OCI-LY3 (cell line): ENCODE data around the gene CXXC5.
"Not testable (repeated sequence)": the region's sequence is repeated elsewhere in the genome, so short reads cannot be mapped to it uniquely, and the experiment has no call there.

ENCODE experiments used
- H2AFZ ChIP-seq: fragments of 200-600, 300-600 bp; shearing (Covaris generic); 2 replicates; pipeline ENCODE4 v1.6.0; 2014; ENCODE audit warnings: antibody characterized with exemption, low read depth, low read length
- H3K27ac ChIP-seq: fragments of 200-600, 300-600 bp; sonication (generic); 2 replicates; pipeline ENCODE4 v1.5.1; 2014; ENCODE audit warnings: mild to moderate bottlenecking, low read length, moderate library complexity, mixed read lengths
- H3K27me3 ChIP-seq: fragments of 200-600, 300-600 bp; sonication (generic); 2 replicates; pipeline ENCODE4 v1.6.1; 2014; ENCODE audit warnings: low read depth, low read length, mixed read lengths
- H3K36me3 ChIP-seq: fragments of 200-600, 300-600 bp; sonication (generic); replicated peaks from 2 replicates; pipeline ENCODE3; 2014; ENCODE audit warnings: low read depth, low read length, mixed read lengths
- H3K4me1 ChIP-seq: fragments of 300-600, 200-600 bp; sonication (generic); 2 replicates; pipeline ENCODE4 v1.6.1; 2014; ENCODE audit warnings: low read length, mixed read lengths
- H3K4me2 ChIP-seq: fragments of 200-600, 300-600 bp; sonication (generic); 2 replicates; pipeline ENCODE4 v1.6.1; 2014; ENCODE audit warnings: low read length, mixed read lengths
- H3K4me3 ChIP-seq: fragments of 300-600, 200-600 bp; sonication (generic); 2 replicates; pipeline ENCODE4 v1.5.1; 2014; ENCODE audit warnings: antibody characterized with exemption, mild to moderate bottlenecking, low read length, moderate library complexity
- H3K79me2 ChIP-seq: fragments of 300-600, 200-600 bp; shearing (Covaris generic); 2 replicates; pipeline ENCODE4 v1.6.1; 2014; ENCODE audit warnings: mild to moderate bottlenecking, low read length, mixed read lengths
- H3K9ac ChIP-seq: fragments of 300-600, 200-600 bp; shearing (Covaris generic); 2 replicates; pipeline ENCODE4 v1.6.0; 2014; ENCODE audit warnings: mild to moderate bottlenecking, low read length, moderate library complexity
- H3K9me3 ChIP-seq: fragments of 200-600, 300-600 bp; shearing (Covaris generic); 2 replicates; pipeline ENCODE4 v1.6.1; 2014; ENCODE audit warnings: low read length, mixed read lengths; ENCODE audit not compliant: insufficient read depth
- H4K20me1 ChIP-seq: fragments of 200-600, 300-600 bp; sonication (generic); 2 replicates; pipeline ENCODE4 v1.6.1; 2016; ENCODE audit warnings: low read length, mixed read lengths; ENCODE audit not compliant: insufficient read depth
- CTCF ChIP-seq: fragments of 200-600, 300-600 bp; sonication (generic); IDR thresholded peaks from 2 replicates; pipeline ENCODE4 v1.5.1; 2014; ENCODE audit warnings: antibody characterized with exemption, low read length, low read depth
- EZH2phosphoT487 ChIP-seq: fragments of 200-600 bp; shearing (Covaris generic); IDR thresholded peaks from 2 replicates; pipeline ENCODE4 v1.6.1; 2018; ENCODE audit warnings: antibody characterized with exemption, mixed run types, low read depth

The CXXC5 gene

GRCh38 chr5:139605887-139606286, 42.3 kb upstream of the CXXC5 start:
- Histone ChIP-seq H3K4me3 (no peak overlapping the region), H3K79me2 (peaks cover 36% of the 10 kb centered on the region), H3K27ac (no peak overlapping the region), H3K27me3 (no peaks in the 10 kb centered on the region), H3K4me2 (no peak overlapping the region), H3K9ac (no peak overlapping the region), H3K9me3 (no peaks in the 10 kb centered on the region), H2AFZ (no peak overlapping the region), H4K20me1 (no peaks in the 10 kb centered on the region), H3K4me1 (no peaks in the 10 kb centered on the region), H3K36me3 (peaks cover 4% of the 10 kb centered on the region)
- TF ChIP-seq EZH2phosphoT487 (no peak), CTCF (no peak)

GRCh38 chr5:139611703-139612584, 36.2 kb upstream of the CXXC5 start:
- Histone ChIP-seq H3K36me3 (peaks cover 4% of the 10 kb centered on the region), H3K4me3 (no peak overlapping the region), H4K20me1 (no peaks in the 10 kb centered on the region; the same call in 1 of the 2 replicates), H3K79me2 (peaks cover 33% of the 10 kb centered on the region), H3K9me3 (no peaks in the 10 kb centered on the region), H3K9ac (no peak overlapping the region), H3K4me2 (no peak overlapping the region), H2AFZ (no peak overlapping the region), H3K27ac (no peak overlapping the region), H3K4me1 (no peaks in the 10 kb centered on the region), H3K27me3 (no peaks in the 10 kb centered on the region)
- TF ChIP-seq EZH2phosphoT487 (no peak), CTCF (no peak)

- no peak overlapping the region for H3K4me2 ChIP-seq
- peaks cover 8% of the 10 kb centered on the region for H3K36me3 ChIP-seq
- no peaks in the 10 kb centered on the region for H3K4me1 ChIP-seq
- no peaks in the 10 kb centered on the region for H4K20me1 ChIP-seq
- H3K27me3 ChIP-seq = no peaks in the 10 kb centered on the region
- H3K4me3 ChIP-seq = no peak overlapping the region
- no peak overlapping the region for H3K9ac ChIP-seq
- no peak overlapping the region for H3K27ac ChIP-seq
- H3K79me2 ChIP-seq = no peaks in the 10 kb centered on the region
- no peak overlapping the region for H2AFZ ChIP-seq
- no peak for TF ChIP-seq CTCF
- TF ChIP-seq EZH2phosphoT487 = no peak
- H3K9me3 ChIP-seq = no peaks in the 10 kb centered on the region
These were observed 28.3 kb upstream of the CXXC5 start for GRCh38 chr5:139619861-139620260.

- H3K4me2 ChIP-seq, H3K9ac ChIP-seq, H3K4me3 ChIP-seq, H3K27ac ChIP-seq, H4K20me1 ChIP-seq, H3K4me1 ChIP-seq, H2AFZ ChIP-seq, H3K9me3 ChIP-seq, H3K27me3 ChIP-seq, H3K79me2 ChIP-seq: not testable (repeated sequence)
- peaks cover 28% of the 10 kb centered on the region for H3K36me3 ChIP-seq
These were observed 22.8 kb upstream of the CXXC5 start for GRCh38 chr5:139625398-139625797.
